HepG2 (cell line): ENCODE results near the gene SBNO2. TPM values are rescaled to one million over a fixed set of nuclear protein-coding genes. Genes with fewer than 3 reads are reported as not detected.

Source experiments
- IKZF1 ChIP-seq: fragments of 450-650 bp; IDR thresholded peaks from 2 replicates; pipeline ENCODE4 v1.7.1; 2016
- MTF2 ChIP-seq: sonication (generic); formaldehyde crosslinking; IDR thresholded peaks from 2 replicates; pipeline ENCODE4 v1.5.0; 2020; ENCODE audit warnings: missing genetic modification reagents, borderline replicate concordance
- NBN ChIP-seq: fragments of 450-650 bp; conservative IDR thresholded peaks from 2 replicates; pipeline ENCODE4 v1.6.1; 2017
- NRL ChIP-seq: sonication (generic); formaldehyde crosslinking; IDR thresholded peaks from 2 replicates; pipeline ENCODE4 v1.5.0; 2020; ENCODE audit warnings: missing genetic modification reagents, mild to moderate bottlenecking, moderate library complexity, borderline replicate concordance
- SMC3 ChIP-seq: IDR thresholded peaks from 2 replicates; pipeline ENCODE4 v1.6.1; 2011; ENCODE audit warnings: low read length, improper control_type of control experiment
- TFDP1 ChIP-seq: IDR thresholded peaks from 2 replicates; pipeline ENCODE4 v1.6.1; 2016; ENCODE audit warnings: missing compliant biosample characterization, missing genetic modification reagents, borderline replicate concordance
- THAP7 ChIP-seq: sonication (generic); formaldehyde crosslinking; IDR thresholded peaks from 2 replicates; pipeline ENCODE4 v1.8.1; 2023; ENCODE audit warnings: mild to moderate bottlenecking, missing genetic modification reagents
- ZNF598 ChIP-seq: sonication (generic); formaldehyde crosslinking; IDR thresholded peaks from 2 replicates; pipeline ENCODE4 v1.5.1; 2020; ENCODE audit warnings: mild to moderate bottlenecking, missing genetic modification reagents, borderline replicate concordance
- ZNF619 ChIP-seq: sonication (generic); formaldehyde crosslinking; IDR thresholded peaks from 2 replicates; pipeline ENCODE4 v1.4.0; 2020; ENCODE audit warnings: mild to moderate bottlenecking, missing genetic modification reagents
- polyA plus RNA-seq, 8 experiments: library from polyadenylated mRNA; depleted of rRNA in 3 of 8; stranded (reverse) in 7 of 8; unstranded in 1 of 8; fragments of >200 nt; fragmentation: Illumina TruSeq in 4 of 8; extraction: Trizol in 4 of 8; gene quantifications; 2 replicates each; pipeline versions ENCODE4 v1.2.1 to v1.2.3, GENCODE V29; 2011 to 2016; ENCODE audit warnings: low read depth in 4 of 8, missing spikeins in 1 of 8, mixed read lengths in 1 of 8; ENCODE audit not compliant: insufficient read depth in 1 of 8
- total RNA-seq, 5 experiments: library from RNA; depleted of rRNA; stranded (reverse); fragments of >200 nt; fragmentation: Illumina TruSeq; extraction: Trizol; gene quantifications; 2 replicates each; pipeline ENCODE4 v1.2.3, GENCODE V29; 2016; ENCODE audit warnings: low read depth in 1 of 5
- TF ChIP-seq, protein P1 (sequence below): sonication (generic); formaldehyde crosslinking; IDR thresholded peaks from 2 replicates; pipeline ENCODE4 v1.5.0; 2020; ENCODE audit warnings: mild to moderate bottlenecking, missing genetic modification reagents, borderline replicate concordance
- TF ChIP-seq, protein P2 (sequence below): sonication (generic); formaldehyde crosslinking; IDR thresholded peaks from 2 replicates; pipeline ENCODE4 v1.4.0; 2020; ENCODE audit warnings: mild to moderate bottlenecking, low read depth, missing genetic modification reagents
- TF ChIP-seq, protein P3 (sequence below): sonication (generic); formaldehyde crosslinking; IDR thresholded peaks from 2 replicates; pipeline ENCODE4 v1.5.1; 2020; ENCODE audit warnings: missing genetic modification reagents, mild to moderate bottlenecking, borderline replicate concordance

The SBNO2 gene
- total and polyA plus RNA-seq, 2 of the 13 experiments (the other 11 are each of a cell fraction or from before 2014, with no cell fraction given), result 8.6 to 10.4 TPM

- TF ChIP-seq, protein P1, sequence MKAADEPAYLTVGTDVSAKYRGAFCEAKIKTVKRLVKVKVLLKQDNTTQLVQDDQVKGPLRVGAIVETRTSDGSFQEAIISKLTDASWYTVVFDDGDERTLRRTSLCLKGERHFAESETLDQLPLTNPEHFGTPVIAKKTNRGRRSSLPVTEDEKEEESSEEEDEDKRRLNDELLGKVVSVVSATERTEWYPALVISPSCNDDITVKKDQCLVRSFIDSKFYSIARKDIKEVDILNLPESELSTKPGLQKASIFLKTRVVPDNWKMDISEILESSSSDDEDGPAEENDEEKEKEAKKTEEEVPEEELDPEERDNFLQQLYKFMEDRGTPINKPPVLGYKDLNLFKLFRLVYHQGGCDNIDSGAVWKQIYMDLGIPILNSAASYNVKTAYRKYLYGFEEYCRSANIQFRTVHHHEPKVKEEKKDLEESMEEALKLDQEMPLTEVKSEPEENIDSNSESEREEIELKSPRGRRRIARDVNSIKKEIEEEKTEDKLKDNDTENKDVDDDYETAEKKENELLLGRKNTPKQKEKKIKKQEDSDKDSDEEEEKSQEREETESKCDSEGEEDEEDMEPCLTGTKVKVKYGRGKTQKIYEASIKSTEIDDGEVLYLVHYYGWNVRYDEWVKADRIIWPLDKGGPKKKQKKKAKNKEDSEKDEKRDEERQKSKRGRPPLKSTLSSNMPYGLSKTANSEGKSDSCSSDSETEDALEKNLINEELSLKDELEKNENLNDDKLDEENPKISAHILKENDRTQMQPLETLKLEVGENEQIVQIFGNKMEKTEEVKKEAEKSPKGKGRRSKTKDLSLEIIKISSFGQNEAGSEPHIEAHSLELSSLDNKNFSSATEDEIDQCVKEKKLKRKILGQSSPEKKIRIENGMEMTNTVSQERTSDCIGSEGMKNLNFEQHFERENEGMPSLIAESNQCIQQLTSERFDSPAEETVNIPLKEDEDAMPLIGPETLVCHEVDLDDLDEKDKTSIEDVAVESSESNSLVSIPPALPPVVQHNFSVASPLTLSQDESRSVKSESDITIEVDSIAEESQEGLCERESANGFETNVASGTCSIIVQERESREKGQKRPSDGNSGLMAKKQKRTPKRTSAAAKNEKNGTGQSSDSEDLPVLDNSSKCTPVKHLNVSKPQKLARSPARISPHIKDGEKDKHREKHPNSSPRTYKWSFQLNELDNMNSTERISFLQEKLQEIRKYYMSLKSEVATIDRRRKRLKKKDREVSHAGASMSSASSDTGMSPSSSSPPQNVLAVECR (CRISPR knock-in tag), result peak; percentile 87
- TF ChIP-seq TFDP1 (peak; percentile 81; the same call in 1 of the 2 replicates), ZNF619 (CRISPR knock-in tag) (no peak), SMC3 (no peak), NBN (no peak), MTF2 (CRISPR knock-in tag) (no peak), ZNF598 (CRISPR knock-in tag) (0 out of 2 replicates have a peak, but pooled peaks have one; percentile 56), IKZF1 (no peak), NRL (CRISPR knock-in tag) (no peak), THAP7 (CRISPR knock-in tag) (0 out of 2 replicates have a peak, but pooled peaks have one; percentile 52)
- TF ChIP-seq, protein P2, sequence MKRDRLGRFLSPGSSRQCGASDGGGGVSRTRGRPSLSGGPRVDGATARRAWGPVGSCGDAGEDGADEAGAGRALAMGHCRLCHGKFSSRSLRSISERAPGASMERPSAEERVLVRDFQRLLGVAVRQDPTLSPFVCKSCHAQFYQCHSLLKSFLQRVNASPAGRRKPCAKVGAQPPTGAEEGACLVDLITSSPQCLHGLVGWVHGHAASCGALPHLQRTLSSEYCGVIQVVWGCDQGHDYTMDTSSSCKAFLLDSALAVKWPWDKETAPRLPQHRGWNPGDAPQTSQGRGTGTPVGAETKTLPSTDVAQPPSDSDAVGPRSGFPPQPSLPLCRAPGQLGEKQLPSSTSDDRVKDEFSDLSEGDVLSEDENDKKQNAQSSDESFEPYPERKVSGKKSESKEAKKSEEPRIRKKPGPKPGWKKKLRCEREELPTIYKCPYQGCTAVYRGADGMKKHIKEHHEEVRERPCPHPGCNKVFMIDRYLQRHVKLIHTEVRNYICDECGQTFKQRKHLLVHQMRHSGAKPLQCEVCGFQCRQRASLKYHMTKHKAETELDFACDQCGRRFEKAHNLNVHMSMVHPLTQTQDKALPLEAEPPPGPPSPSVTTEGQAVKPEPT (CRISPR knock-in tag), result no peak
- TF ChIP-seq, protein P3, sequence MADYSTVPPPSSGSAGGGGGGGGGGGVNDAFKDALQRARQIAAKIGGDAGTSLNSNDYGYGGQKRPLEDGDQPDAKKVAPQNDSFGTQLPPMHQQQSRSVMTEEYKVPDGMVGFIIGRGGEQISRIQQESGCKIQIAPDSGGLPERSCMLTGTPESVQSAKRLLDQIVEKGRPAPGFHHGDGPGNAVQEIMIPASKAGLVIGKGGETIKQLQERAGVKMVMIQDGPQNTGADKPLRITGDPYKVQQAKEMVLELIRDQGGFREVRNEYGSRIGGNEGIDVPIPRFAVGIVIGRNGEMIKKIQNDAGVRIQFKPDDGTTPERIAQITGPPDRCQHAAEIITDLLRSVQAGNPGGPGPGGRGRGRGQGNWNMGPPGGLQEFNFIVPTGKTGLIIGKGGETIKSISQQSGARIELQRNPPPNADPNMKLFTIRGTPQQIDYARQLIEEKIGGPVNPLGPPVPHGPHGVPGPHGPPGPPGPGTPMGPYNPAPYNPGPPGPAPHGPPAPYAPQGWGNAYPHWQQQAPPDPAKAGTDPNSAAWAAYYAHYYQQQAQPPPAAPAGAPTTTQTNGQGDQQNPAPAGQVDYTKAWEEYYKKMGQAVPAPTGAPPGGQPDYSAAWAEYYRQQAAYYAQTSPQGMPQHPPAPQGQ, result no peak
Observed at GRCh38 chr19:1103708-1104310, 70.3 kb downstream of the SBNO2 start, which contains the start of gene GPX4 (continued).
